Activated CD8-positive, alpha-beta memory T cell treated with anti-CD3 and anti-CD28 coated beads for 4 hours (primary cell): Measurements from ENCODE around the gene DNMT1.
"Not testable (repeated sequence)": the region's sequence is repeated elsewhere in the genome, so short reads cannot be mapped to it uniquely, and the experiment has no call there.

Source experiments
- DNase-seq, 2 donors: peaks; one replicate each; pipeline ENCODE4 v3.0.0-alpha.2; 2020; ENCODE audit warnings: low read depth in 2 of 2

The DNMT1 gene

DNA sequence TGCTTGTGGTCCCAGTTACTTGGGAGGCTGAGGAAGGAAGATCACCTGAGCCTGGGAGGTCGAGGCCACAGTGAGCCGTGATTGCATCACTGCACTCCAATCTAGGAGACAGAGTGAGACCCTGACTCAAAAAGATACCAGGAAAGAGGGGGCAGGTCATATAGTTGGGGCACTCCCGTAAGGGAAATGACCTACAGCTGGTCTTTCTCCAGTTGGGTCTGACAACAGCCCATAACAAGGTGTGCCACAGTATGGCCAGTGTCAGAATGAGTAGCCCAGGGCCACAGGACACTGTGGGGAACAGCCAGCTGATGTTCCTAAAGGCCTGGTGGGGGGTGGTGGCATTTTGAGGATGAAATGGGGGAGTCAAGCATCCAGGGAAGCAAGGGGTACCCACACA is 10.8 kb downstream of the DNMT1 start:
- DNase-seq: no peak

DNA sequence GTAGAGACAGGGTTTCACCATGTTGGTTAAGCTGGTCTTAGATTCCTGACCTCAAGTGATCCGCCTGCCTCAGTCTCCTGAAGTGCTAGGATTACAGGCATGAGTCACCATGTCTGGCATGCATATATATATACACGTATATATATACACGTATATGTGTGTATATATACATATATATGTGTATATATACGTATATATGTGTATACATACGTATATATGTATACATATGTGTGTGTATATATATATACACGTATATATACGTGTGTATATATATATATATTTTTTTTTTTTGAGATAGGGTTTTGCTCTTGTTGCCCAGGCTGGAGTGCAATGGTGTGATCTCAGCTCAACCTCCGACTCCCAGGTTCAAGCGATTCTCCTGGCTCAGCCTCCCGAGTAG is 11.9 kb downstream of the DNMT1 start:
- no peak for DNase-seq

DNA sequence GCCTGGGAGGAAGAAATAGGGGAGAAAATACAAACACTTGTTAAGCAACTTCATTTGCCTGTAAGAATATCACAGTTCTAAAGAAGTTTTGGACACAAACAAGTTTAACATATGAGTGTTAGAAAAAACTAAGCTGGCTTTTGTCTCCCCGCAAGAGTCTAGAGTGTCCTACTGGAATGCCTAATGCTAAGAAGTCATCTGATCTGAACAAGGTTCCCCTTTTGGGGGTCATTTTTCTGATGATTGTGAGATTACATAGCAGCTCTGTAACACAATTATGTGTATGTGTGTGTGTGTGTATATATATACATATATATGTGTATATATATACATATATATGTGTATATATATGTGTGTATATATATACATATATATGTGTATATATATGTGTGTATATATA is 12.7 kb downstream of the DNMT1 start:
- no peak for DNase-seq

DNA sequence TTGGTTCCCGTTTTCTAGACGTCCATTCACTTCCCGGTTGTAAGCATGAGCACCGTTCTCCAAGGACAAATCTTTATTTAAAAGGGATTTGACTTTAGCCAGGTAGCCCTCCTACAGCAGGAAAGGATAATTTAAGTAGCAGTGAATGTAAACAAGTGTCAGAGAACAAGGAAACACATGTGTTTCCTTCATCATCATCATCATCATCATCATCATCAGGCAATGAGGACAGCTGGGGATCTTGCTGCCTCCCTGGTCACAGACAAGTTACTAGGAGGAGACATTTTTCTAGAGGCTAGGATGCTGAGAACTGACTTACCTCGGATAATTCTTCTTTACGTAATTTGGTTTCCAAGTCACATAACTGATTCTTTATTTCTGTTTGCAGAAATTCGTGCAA is 14.3 kb downstream of the DNMT1 start:
- DNase-seq: no peak

DNA sequence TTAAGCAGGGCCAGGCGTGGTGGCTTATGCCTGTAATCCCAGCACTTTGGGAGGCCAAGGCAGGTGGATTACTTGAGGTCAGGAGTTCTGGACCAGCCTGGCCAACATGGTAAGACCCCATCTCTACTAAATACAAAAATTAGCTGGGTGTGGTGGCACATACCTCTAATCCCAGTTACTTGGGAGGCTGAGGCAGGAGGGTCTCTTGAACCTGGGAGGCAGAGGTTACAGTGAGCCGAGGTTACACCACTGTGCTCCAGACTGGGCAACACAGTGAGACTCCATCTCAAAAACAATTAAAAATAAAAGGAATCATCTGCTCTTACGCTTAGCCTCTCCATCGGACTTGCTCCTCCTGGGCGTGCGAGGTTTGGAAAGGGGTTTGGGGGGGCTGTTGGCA is 14.7 kb downstream of the DNMT1 start:
- not testable (repeated sequence) for DNase-seq

DNA sequence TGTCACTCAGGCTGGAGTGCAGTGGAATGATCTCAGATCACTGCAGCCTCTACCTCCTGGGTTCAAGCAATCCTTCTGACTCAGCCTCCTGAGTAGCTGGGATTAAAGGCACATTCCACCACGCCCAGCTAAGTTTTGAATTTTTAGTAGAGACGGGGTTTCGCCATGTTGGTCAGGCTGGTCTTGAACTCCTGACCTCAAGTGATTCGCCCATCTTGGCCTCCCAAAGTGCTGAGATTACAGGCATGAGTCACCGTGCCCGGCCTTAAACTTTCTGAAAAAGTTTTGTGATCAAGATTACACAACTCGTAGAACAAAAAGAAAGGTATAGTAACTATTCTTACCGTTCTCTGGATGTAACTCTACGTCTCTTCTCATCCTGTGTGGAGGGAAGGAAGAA is 21.2 kb downstream of the DNMT1 start:
- DNase-seq: no peak

DNA sequence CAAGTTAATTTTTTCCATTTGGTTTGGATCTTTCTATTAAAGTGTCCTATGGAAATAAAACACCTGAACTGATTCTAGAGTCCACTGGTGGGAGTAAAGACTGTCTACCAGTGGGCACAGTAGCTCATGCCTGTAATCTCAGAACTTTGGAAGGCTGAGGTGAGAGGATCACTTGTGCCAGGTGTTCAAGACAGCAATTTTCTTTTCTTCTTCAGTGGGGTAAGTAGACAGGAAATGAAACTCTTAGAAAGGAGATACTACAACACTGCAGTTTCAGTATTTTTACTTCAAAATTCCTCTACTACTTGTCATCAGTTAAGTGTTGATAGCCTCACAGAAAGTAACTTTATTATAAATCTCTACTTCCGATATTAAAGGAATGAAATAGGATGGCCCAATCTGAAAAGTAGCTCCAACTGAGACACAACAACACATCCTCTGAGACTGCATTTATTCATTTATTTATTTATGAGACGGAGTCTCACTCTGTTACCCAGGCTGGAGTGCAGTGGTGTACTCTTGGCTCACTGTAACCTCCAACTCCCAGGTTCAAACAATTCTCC is 26.3 kb downstream of the DNMT1 start:
- no peak for DNase-seq

DNA sequence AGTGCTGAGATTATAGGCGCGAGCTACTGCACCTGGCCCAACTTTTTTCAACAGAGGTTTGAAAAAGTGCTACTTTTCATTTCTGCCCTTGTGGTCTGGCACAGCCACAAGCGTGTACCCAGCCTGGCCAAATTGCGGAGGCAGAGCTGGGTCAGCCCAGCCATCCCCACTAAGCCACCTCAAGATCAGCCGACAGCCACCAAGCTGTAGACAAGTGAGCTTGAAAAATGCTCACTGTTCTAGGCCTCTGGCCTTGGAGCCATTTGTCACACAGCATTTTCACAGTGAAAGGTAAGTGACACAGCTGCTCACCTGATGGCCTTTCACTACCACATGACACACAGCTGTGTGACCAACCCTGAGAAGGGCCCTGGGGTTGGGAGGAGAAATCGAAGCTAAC is 27.3 kb downstream of the DNMT1 start:
- no peak for DNase-seq

DNA sequence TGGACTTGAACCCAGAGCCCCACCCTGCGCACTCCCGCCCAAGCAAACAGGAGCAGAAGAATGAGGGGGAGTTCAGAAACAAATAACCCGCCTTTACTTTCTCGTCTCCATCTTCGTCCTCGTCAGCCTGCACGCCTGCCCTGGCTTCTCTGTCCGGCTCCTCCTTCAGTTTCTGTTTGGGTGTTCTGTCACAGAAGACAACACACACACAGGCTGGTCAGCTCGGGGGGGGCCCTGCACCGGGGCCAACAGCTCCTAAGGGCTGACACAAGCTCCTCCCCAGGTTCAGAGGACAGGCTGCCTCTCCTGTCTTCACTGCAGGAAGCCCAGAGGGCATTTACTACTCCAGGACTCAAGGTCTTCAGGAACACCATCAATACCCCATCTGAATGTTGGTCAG is 28.3 kb downstream of the DNMT1 start:
- not testable (repeated sequence) for DNase-seq

DNA sequence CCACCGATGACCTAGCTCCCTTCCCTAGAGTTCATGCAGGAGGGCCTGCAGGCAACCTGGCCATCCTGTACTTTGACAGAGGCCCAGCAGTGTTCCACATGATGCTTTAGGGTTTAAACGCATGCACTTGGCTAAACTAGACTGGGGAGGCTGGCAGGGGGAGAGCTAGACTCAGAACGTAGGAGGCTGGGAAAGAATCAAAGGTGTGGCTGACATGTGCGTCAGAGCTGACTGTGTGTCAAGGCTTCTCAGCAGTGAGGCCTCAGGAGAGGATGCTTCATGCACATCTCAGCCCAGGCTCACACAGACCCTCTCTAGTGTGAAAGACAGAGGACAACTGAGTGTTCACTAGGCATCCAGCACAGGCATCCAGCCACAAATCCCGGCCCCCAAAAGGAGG is 28.7 kb downstream of the DNMT1 start:
- DNase-seq: no peak

DNA sequence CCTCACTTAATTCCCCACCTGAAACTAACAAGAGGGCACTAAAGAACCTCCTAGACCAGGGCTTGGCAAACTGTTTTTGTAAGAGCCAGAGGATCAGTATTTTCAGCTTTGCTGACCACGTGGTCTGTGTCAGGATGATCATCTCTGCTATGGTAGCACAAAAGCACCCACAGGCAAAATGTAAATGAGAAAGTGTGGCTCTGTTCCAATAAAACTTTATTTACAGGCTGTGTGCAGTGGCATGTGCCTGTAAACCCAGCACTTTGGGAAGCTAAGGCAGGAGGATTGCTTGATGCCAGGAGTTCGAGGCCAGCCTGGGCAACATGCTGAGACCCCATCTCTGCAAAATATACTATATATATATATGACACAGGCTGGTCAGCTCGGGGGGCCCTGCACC is 31.2 kb downstream of the DNMT1 start:
- no peak for DNase-seq

DNA sequence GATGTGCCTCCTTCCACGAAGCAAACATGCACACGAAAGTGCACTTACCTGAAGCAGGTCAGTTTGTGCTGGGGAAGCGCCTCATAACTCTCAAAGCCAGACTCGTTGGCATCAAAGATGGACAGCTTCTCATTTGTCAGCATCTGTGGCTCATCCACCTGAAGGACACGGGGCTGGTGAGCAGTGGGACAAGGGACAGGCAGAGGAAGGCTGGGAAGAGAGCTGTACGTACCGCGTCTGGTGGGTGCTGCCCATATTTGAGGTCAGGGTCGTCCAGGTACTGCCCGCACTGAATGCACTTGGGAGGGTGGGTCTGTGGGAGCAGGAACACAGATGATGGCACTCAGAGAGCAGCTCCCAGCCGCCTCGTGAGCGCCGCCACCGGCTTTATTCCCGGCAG is 35.1 kb downstream of the DNMT1 start:
- DNase-seq: no peak

DNA sequence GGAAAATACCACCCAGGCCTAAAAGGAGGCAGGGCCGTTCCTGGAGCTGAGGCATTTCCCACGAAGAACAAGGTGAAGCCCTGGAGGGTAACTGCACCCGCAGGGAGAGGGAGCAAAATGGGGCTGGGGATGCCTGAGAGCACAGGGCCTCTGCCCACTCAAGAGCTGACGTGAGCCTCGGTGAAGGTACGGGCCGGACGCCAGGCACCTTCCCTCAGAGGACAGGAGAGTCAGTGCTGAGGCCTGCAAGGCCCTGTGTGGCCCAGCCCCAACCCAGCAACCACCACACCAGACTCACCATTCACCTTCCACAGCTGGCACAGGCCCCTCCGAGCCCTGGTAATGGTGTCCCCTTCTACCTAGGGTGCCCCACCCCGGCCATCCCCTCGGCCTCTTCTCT is 36.3 kb downstream of the DNMT1 start:
- no peak for DNase-seq

DNA sequence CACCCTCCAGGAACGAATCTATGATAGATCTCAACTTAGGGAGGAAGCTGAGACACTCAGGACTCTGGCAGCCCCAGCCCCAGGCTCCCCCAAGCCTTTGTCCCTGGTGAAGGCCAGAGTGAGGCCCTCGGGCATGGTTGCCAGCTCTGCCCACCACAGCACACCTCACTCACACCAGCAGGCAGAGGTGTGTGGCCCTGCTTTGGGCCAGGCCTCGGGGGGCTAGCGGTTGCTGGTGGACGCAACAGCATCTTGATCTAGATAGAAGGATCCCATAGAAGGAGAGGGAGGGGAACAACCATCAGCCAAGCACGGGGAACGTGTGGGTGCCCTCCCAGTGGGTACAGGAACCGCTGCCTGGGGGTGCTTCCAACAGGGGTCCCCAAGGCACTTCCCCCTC is 36.7 kb downstream of the DNMT1 start:
- no peak for DNase-seq

DNA sequence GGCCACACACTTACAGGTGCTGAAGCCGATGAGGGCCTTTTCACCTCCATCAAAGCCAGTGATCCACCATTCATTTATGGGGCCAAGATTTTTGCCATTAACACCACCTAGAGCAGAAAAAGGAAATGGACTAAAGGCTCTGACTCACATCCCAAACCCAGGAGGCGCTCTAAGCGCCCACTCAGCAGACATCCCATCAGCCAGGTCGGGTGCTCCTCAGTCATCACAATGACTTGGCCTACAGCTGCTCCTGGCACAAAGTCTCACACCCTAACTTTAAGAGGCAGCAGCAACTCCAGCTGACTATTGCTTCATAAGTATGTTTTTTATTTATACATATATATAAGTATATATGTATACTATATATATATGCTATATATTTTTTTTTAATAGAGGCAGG is 38.9 kb downstream of the DNMT1 start:
- DNase-seq: no peak

DNA sequence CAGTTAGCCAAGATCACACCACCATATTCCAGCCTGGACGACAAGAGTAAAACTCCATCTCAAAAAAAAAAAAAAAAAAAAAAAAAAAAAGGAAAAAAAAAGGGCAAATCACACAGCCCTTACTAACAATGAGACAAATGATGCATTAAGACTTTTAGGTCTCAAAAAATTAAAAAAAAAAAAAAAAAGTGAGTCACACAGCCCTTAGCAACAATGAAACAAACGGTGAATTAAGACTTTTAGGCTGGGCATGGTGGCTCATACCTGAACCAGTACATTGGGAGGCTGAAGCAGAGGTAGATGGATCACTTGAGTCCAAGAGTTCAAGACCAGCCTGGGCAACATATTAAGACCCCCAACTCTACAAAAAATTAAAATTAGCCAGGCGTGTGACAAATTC is 42.7 kb downstream of the DNMT1 start:
- no peak for DNase-seq

DNA sequence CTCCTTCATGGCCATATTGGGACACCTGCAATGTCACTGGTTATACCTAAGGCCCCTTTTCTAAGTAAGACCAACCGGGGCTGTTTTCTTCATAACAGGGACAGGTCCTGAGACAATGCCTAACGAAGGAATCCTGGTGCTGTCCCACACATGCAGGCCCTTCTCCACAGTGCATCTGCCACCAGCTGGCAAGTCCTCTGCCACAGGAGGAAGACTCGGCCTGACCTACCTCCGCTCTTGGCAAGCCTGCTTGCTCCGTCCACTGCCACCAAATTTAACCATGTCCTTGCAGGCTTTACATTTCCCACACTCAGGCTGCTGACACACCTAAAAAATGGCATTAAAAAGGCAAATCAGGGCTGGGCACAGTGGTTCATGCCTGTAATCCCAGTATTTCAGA is 43.2 kb downstream of the DNMT1 start:
- DNase-seq: no peak

DNA sequence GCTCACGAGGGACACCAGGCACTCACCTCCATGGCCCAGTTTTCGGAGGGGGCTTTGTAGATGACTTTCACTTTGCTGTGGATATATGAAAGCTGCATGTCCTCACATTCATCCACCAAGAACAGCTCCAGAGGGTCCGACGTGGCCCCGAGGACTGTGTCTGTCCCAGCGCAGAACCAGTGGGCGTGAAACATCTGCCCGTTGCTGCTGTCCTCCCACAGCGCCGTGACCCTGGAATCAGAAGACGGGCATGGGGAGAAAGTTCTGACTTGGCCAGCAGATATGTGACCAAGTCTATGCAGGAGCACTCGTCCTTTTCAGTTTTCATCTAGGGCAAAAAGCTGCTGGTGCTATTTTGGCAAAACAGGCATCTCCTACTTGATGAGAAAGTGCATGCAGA is 45.3 kb downstream of the DNMT1 start:
- no peak for DNase-seq

DNA sequence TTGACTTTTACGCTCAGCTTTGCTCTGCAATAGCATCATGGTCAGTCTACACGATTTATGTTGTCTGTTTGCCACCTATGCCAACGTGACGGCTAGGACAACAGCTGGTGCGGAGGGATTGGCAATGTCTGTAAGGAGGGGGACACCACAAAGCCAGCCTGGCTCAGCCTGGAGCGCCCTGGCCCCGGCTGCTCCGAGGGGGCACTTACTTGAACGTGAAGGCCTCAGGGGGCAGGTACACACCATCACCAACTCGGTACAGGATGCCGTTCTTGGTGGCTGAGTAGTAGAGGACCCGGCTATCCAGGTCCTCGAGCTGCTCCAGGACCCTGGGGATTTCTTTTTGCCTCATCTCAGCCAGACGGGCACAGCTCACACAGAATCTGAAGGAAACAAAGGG is 48.6 kb downstream of the DNMT1 start:
- DNase-seq: no peak

DNA sequence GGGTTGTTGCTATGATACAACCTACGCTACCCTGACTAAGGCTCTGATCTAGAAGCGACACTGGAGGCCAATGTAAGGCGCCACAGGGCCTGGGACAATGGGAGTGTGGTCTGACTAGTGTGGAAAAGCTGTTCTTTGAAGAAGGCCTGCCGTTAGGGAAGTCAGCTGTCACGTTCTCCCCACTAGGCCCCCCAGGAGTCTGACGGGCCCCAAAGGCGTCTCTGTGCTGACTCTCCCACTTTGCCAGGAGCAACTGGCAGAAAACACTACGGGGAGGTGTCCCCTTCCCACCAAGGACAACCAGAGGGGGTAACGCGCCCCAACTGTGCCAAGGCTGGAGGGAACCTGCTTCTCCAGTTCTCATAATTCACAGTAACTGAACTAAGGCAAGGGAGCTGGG is 49.7 kb downstream of the DNMT1 start:
- DNase-seq: no peak

DNA sequence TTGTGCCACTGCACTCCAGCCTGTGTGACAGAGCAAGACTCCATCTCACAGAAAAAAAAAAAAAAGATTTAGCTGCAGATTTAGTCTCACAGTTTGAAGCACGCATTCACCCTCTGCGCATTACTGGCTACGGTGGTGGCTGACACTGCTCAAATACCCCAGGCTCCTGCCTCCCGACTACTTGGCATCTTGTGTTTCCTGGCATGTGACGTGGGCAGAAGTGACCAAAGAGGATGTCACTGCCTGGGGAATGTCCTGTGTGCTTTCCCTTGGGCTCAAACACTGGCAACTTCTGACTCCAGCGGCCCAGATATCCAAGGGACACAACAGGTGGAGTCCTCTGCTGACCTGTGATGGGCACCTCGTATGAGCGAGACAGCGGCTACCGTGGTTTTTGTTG is 50.4 kb downstream of the DNMT1 start:
- DNase-seq: no peak

DNA sequence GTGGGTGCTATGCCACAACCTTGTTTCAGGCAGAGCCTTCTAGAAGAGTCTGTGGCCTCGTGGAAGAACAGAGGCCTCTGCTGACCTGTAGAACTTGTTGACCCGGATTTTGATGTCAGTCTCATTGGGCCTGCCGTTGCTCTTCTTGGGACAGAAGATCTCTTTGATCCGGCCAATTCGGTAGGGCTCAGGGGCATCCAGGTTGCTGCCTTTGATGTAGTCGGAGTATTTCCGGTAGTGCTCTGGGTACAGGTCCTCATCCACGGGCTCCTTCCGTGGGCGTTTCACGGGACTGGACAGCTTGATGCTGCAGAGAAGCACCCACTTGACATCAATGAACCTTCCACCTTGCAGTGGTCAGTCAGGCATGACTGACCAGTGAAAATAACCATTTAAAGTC is 51.1 kb downstream of the DNMT1 start:
- no peak for DNase-seq

DNA sequence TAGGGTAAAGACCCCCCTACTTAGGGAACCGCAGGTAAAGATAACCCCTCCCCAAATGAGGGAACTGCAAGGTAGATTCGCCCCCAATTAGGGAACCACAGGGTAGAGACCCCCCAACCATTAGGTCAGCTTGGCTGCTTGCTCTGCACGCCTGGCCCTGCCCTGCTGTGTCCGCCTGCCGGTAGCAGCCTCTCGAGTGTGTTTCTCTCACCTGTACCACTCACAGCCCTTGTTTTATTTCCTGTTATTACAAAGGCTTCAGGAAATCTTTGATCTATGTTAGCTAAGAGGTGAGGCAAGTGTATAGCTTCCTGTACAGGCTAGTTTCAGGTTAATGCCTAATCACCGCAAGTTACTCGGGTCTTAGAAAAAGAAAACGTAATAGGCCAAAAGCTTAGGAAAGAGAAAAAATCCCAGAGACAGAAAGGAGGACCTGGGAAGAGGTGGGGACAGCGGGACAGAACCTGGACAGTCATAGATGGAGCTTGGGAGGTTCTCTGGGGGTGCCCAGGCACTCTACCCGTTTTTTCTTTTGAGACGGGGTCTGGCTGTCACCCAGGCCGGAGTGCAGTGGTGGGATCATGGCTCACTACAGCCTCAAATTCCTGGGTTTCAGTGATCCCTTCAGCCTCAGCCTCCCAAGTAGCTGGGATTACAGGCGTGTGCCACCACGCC is 51.9 kb downstream of the DNMT1 start:
- peak in 1 of 2 donors; percentile 9 for DNase-seq

DNA sequence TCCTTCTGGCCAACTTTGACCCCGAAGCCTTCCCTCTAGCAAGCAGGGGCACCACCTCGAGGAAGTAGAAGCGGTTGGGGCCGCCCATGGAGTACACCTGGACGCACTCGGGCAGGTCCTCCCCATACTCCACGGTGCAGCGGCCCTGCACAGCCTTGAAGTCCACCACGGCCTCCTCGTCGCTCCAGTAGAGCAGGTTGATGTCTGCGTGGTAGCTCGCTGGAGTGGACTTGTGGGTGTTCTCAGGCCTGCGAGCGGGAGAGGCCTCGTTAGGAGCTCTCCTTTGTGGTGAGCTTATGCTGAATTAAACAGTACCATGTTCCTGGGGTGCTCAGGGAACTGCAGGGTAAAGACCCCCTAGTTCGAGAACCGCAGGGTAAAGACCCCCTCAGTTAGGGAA is 52.8 kb downstream of the DNMT1 start:
- DNase-seq: no peak
